AG10803 (cell line): ENCODE data around the gene ZNF853.
A peak's percentile ranks its signal among the peaks of the same experiment; 100 is the strongest.
"Not testable (repeated sequence)": the region's sequence is repeated elsewhere in the genome, so short reads cannot be mapped to it uniquely, and the experiment has no call there.

ENCODE experiments used
- DNase-seq: peaks from one replicate; pipeline ENCODE4 v3.0.0; 2010; ENCODE audit warnings: low read depth
- H3K4me3 ChIP-seq: 2 replicates; pipeline ENCODE4 v1.5.1; 2011; ENCODE audit warnings: mild to moderate bottlenecking, low read length, control low read depth
- TF ChIP-seq, protein P1 (sequence below): conservative IDR thresholded peaks from 2 replicates; pipeline ENCODE4 v1.5.1; 2011; ENCODE audit warnings: mild to moderate bottlenecking, low read length, control low read depth, inconsistent platforms

ZNF853 gene

DNA sequence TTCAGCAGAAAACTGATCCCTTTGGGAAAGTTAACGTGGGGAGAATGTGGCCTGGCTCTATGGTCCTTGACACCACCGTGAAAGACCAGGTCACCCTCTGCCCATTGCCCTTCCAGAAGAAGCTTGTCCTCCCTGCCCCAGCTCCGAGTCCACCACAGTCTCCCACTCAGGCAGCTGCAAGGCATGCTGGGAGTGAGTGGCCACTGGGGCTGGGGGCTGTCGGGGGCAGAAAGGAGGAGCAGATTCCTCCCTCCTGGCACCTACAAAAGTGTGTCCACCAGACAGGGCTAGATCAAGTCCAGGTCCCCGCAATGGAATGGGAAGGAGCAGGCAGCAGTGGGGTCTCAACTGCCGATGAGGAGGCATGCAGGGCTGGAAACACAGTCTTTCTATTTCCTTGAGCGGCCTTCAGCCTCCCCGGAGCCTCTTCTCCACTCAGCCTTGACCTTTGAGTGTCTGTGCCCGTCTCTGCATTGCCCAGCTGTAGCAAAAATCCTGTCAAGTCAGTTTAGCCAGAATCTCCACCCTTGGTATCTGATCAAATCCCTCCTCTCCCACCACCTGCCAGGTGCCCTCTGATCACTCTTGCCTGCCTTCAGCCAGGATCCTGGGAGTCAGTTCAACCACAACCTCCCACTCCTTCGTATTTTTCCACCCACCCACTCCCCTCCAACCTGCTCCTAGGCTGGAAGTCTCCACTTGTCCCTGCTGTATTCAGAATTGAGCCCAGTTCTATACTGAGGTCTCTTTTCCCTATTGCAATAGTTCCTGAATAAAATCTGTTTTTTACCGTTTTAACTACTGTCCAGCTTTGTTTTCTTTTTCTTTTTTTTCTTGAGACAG lies 14.8 kb downstream of the ZNF853 start:
- no peak for DNase-seq
- TF ChIP-seq, protein P1, sequence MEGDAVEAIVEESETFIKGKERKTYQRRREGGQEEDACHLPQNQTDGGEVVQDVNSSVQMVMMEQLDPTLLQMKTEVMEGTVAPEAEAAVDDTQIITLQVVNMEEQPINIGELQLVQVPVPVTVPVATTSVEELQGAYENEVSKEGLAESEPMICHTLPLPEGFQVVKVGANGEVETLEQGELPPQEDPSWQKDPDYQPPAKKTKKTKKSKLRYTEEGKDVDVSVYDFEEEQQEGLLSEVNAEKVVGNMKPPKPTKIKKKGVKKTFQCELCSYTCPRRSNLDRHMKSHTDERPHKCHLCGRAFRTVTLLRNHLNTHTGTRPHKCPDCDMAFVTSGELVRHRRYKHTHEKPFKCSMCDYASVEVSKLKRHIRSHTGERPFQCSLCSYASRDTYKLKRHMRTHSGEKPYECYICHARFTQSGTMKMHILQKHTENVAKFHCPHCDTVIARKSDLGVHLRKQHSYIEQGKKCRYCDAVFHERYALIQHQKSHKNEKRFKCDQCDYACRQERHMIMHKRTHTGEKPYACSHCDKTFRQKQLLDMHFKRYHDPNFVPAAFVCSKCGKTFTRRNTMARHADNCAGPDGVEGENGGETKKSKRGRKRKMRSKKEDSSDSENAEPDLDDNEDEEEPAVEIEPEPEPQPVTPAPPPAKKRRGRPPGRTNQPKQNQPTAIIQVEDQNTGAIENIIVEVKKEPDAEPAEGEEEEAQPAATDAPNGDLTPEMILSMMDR = no peak
- H3K4me3 ChIP-seq = no peak overlapping the region

DNA sequence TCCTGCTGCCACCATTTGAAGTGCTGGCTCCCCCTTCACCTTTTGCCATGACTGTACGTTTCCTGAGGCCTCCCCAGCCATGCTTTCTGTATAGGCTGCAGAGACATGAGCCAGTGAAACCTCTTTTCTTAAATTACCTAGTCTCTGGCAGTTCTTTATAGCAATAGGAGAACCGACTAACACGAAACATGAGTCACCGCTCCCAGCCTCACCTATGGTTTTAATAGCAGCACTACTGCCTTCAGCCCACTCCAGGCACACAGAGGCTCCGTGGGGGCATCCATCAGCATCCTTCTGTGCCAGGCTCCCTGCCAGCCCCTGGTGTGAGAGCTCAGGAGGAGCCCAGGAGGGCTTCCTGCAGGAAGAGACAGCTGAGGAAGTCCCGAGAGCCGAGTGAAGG lies 16.2 kb downstream of the ZNF853 start:
- TF ChIP-seq, protein P1 = no peak
- no peak for DNase-seq
- H3K4me3 ChIP-seq = no peak overlapping the region

DNA sequence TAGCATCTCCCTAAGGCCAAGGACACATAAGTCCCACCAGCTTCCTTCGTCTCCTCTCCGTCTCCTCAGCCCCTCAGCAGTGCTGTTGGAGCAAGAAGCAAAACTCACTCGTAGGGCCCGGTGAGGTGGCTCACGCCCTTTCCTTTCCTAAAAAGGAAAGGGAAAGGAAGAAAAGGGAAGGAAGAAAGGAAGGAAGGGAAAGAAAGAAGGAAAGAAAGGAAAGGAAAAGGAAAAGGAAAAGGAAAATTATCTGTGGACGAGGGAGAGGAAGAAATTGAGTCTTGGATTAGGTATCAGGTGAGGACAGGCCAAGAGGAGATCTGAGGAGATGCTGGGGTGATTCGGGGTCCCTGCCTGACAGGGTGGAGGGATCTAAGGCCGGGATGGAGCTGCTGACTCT lies 18.6 kb downstream of the ZNF853 start:
- no peak for DNase-seq
- TF ChIP-seq, protein P1 = no peak
- H3K4me3 ChIP-seq = no peak overlapping the region

DNA sequence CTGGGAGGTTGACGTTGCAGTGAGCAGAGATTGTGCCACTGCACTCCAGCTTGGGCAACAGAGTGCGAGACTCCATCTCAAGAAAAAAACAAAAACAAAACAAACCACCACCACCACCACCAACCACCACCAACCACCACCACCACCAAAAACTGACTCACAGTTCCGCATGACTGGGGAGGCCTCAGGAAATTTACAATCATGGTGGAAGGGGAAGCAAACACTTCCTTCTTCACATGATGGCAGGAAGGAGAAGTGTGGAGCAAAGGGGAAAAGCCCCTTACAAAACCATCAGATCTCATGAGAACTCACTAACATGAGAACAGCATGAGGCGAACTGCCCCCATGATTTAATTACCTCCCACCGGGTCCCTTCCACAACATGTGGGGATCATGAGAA lies 19.6 kb downstream of the ZNF853 start:
- not testable (repeated sequence) for H3K4me3 ChIP-seq, DNase-seq

DNA sequence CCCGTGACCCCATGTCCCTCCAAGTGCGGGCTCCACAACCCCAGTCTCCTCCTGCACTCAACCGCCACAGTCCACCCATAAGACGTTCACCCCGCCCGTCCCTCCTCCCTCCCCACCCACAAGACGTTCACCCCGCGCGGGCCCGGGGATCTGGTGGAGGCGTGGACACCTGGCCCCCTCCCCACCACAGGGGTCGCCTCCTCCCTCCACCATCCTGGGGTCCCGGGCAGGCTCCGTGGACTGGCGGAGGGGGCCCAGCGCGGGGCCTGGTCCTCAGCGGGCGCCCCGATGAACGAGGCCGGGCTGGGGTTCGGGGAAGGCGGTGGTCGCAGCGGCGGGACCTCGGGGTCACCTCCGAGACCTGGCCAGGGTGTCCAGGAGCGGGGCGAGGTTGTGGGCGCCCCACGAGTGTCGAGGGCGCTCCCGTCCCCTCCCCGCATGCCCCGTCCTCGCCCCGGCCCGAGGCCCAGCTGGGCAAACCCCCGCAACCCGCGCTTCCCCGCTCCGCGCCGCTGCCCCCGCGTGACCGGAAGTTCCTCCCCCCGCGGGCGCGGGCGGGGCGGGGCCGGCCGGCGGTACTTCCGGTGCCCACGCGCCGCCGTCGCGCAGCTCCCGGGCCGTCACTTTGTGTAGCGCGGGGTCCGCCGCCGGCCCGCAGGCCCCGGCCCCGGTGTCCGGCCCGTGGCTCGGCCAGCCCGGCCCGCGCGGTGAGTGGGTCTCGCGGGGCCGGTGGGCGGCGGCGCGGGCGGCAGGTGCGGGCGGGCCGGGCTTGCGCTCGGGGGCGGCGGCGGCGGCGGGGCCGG lies 21.5 kb downstream of the ZNF853 start, which contains the start of gene ZNF316:
ZNF316 (plus strand) TSS at position 578 of the 803 bp plus-strand sequence. CDS start 5,092 bp downstream, outside the sequence.
- TF ChIP-seq, protein P1 = no peak
- peak within 1 kb of the TSS; percentile 74 for H3K4me3 ChIP-seq
- peak; percentile 56 for DNase-seq

DNA sequence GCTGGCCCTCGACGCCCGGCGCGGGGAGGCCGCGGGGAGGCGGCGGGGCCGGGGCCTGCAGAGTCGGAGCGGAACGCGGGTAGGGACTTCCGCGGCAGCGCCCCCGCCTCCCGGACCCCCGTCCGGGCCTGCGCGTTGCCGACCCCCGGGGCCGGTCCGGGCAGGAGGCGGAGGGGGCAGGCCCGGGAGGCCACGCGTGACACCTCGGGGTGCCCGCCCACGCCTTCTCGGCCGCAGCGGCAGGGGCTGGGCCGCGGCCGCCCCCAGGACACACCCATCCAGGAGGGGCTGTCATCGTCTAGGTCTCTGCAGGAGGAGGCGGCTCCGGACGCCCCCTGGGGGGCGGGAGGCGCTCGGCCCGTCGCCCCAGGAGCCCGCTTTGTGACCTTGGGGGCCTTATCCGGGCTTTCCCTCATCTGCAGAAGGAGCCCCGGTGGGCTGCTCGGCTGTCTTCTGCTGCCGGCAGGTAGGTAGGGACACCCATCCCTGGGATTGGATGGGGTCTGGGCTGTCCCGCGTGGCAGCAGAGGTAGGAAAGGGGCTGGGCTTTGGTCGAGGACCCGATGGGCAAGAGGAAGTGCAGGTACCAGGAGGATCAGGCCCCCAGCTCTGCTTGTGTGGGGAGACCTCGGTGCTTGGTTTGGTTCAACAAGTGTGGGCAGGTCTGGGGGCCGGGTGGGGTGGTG lies 22.3 kb downstream of the ZNF853 start:
- peak; percentile 6 for DNase-seq
- H3K4me3 ChIP-seq = peak overlapping the region; percentile 74
- TF ChIP-seq, protein P1 = peak; percentile 19; the same call in 1 of the 2 replicates

DNA sequence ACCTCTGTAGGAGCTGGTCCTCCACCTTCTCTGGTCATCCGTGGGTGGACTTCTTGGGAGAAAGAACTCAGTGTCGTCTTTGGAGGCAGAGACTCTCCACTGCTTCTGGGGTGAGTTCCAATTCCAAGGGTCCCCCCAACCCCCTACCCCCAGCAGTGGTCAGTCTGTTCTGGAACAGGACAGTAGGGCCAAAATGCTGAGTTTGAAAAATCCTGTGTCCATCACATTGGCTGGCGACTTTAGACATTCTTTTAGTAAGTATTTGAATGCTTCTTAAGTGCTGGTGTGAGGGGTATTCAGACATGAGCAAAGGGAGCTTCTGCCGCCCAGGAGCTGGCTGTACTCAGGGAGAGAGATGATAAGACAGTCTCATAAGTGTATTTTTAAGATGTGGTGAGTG lies 23.6 kb downstream of the ZNF853 start:
- TF ChIP-seq, protein P1 = no peak
- H3K4me3 ChIP-seq = peak overlapping the region; percentile 74
- DNase-seq = no peak
